K562 (cell line): Measurements from ENCODE around the gene ARHGAP18. TPM values are rescaled to one million over a fixed set of nuclear protein-coding genes. Genes with fewer than 3 reads are reported as not detected.
A peak's percentile ranks its signal among the peaks of the same experiment; 100 is the strongest.

Source experiments
- ATAC-seq: fragments of 200-7000 bp; cut with Tn5 transposase; 3 replicates; pipeline ENCODE4 v1.9.1; 2020; ENCODE audit warnings: moderate library complexity
- BruUV-seq: library from RNA; stranded (reverse); fragments of 400-500 nt; replicated peaks from 2 replicates; lab custom pipeline; 2021; lab: Mats Ljungman, UMichigan
- CTCF ChIA-PET: fragments of 300-600 bp; formaldehyde crosslinking; extraction: SDS; loops from one replicate; lab custom pipeline; 2021; ENCODE audit warnings: low intra/inter-chr PET ratio; lab: Yijun Ruan, JAX
- POLR2A ChIA-PET: fragments of 300-600, 350-650 bp; sonication (Branson Sonifier 250); formaldehyde crosslinking; extraction: SDS; loops from one replicate; lab custom pipeline; 2021; ENCODE audit warnings: antibody characterized with exemption, inconsistent platforms; lab: Yijun Ruan, JAX
- DNase-seq, 4 experiments: peaks; one replicate each; pipeline versions ENCODE4 v3.0.0 to v3.0.0-alpha.2; 2011 to 2018; ENCODE audit warnings: low spot score in 3 of 4, mixed read lengths in 3 of 4; ENCODE audit errors: extremely low read depth in 1 of 4
- FAIRE-seq: peaks from 2 replicates; lab custom pipeline; 2011; peaks lifted over from hg19 to GRCh38; lab: Jason Lieb, UNC
- H2AFZ ChIP-seq: 2 replicates; pipeline ENCODE4 v1.6.0; 2011; ENCODE audit warnings: low read depth, low read length, control low read depth, inconsistent platforms
- H3K27ac ChIP-seq: fragments of 200-600 bp; 3 replicates; pipeline ENCODE4 v1.8.0; 2011; ENCODE audit warnings: low read depth, mild to moderate bottlenecking, control low read depth, inconsistent platforms, low read length, moderate library complexity, mixed read lengths; ENCODE audit errors: extremely low read depth
- H3K27me3 ChIP-seq, 2 experiments: fragments of 300-600 bp in 1 of 2; 2 replicates in 1 of 2; 3 replicates in 1 of 2; pipeline versions ENCODE4 v1.6.0 to v1.8.0; 2011; ENCODE audit warnings: inconsistent platforms in 2 of 2, low read length in 2 of 2, mild to moderate bottlenecking in 1 of 2, mixed read lengths in 1 of 2, moderate library complexity in 1 of 2; ENCODE audit not compliant: control insufficient read depth in 2 of 2, insufficient read depth in 2 of 2
- H3K36me3 ChIP-seq: fragments of 300-600 bp; 3 replicates; pipeline ENCODE4 v1.8.0; 2011; ENCODE audit warnings: mild to moderate bottlenecking, low read length, inconsistent platforms; ENCODE audit not compliant: control insufficient read depth, insufficient read depth
- H3K4me1 ChIP-seq, 2 experiments: fragments of 200-600 bp in 1 of 2; replicated peaks in 1 of 2; 2 replicates in 1 of 2; 3 replicates in 1 of 2; pipeline versions ENCODE4 v1.5.1 to v1.8.0; 2011; ENCODE audit warnings: inconsistent platforms in 2 of 2, low read length in 2 of 2, mild to moderate bottlenecking in 1 of 2, mixed read lengths in 1 of 2, moderate library complexity in 1 of 2; ENCODE audit not compliant: control insufficient read depth in 2 of 2, insufficient read depth in 2 of 2
- H3K4me2 ChIP-seq: 2 replicates; pipeline ENCODE4 v1.6.1; 2011; ENCODE audit warnings: low read length, control low read depth, inconsistent platforms, mixed read lengths; ENCODE audit not compliant: insufficient read depth
- H3K4me3 ChIP-seq: fragments of 200-600 bp; sonication (generic), shearing (Covaris generic); 2 replicates; pipeline ENCODE4 v1.5.1; 2016; ENCODE audit warnings: control low read depth, inconsistent platforms
- H3K79me2 ChIP-seq: fragments of 200-600 bp; 3 replicates; pipeline ENCODE4 v1.8.0; 2011; ENCODE audit warnings: low read length, inconsistent platforms; ENCODE audit not compliant: control insufficient read depth, insufficient read depth
- H3K9ac ChIP-seq, 2 experiments: 2 replicates each; pipeline versions ENCODE4 v1.6.0 to v1.6.1; 2011; ENCODE audit warnings: low read depth in 2 of 2, low read length in 2 of 2, control low read depth in 1 of 2, inconsistent platforms in 1 of 2, mild to moderate bottlenecking in 1 of 2, mixed read lengths in 1 of 2; ENCODE audit not compliant: insufficient read depth in 1 of 2
- H3K9me1 ChIP-seq: one replicate; pipeline ENCODE4 v1.6.0; 2011; ENCODE audit warnings: inconsistent platforms, mild to moderate bottlenecking, low read length, moderate library complexity; ENCODE audit not compliant: control insufficient read depth, insufficient read depth
- H3K9me3 ChIP-seq: replicated peaks from 2 replicates; pipeline ENCODE4 v1.5.1; 2011; ENCODE audit warnings: low read depth, low read length, inconsistent platforms; ENCODE audit not compliant: control insufficient read depth, insufficient read depth
- H4K20me1 ChIP-seq: replicated peaks from 2 replicates; pipeline ENCODE4 v1.6.1; 2011; ENCODE audit warnings: low read length, inconsistent platforms, mixed read lengths; ENCODE audit not compliant: control insufficient read depth, insufficient read depth
- FOXJ2 ChIP-seq: fragments of 200-800 bp; sonication (Bioruptor generic); IDR thresholded peaks from 2 replicates; pipeline ENCODE4 v1.6.1; 2016; ENCODE audit warnings: missing genetic modification characterization, missing compliant biosample characterization
- FOXP4 ChIP-seq: sonication (generic); formaldehyde crosslinking; IDR thresholded peaks from 2 replicates; pipeline ENCODE4 v1.8.0; 2022; ENCODE audit warnings: mild to moderate bottlenecking, missing genetic modification reagents, borderline replicate concordance
- WGBS: fragments of 100-300 bp; shearing (Covaris generic); methylation state at CpG from one replicate; pipeline ENCODE4 v1.1.6; 2016; ENCODE audit warnings: low coverage, mixed read lengths; ENCODE audit not compliant: insufficient coverage; ENCODE audit errors: missing lambda C conversion rate; 5-methylcytosine and 5-hydroxymethylcytosine counted together
- in situ Hi-C: fragments of 300-500 bp; cut with MboI; formaldehyde crosslinking; loops from 4 replicates; pipeline ENCODE4 v1.15.0; 2018; ENCODE audit warnings: inconsistent platforms, mixed read lengths
- intact Hi-C: fragments of 100-400 bp; cut with micrococcal nuclease; formaldehyde crosslinking; loops from 2 replicates; pipeline ENCODE4 v1.14.2; 2022
- polyA plus RNA-seq, 8 experiments: library from polyadenylated mRNA; depleted of rRNA in 4 of 8; stranded (reverse) in 5 of 8; unstranded in 3 of 8; fragments of >200 nt; fragmentation: Nextera tagmentation in 2 of 8; fragmentation: Illumina TruSeq in 1 of 8; extraction: Ambion mirVana in 2 of 8; extraction: Trizol in 1 of 8; gene quantifications; 2 replicates each; pipeline versions ENCODE4 v1.2.1 to v1.2.3, GENCODE V29; 2011 to 2014; ENCODE audit warnings: inconsistent platforms in 1 of 8, missing spikeins in 1 of 8
- total RNA-seq, 7 experiments: library from RNA; depleted of rRNA in 6 of 7; stranded (reverse); fragments of >200 nt in 6 of 7; fragmentation: Illumina TruSeq in 2 of 7; extraction: Trizol in 2 of 7; gene quantifications; 2 replicates each; pipeline versions ENCODE4 v1.2.1 to v1.2.3, GENCODE V29; 2011 to 2021; ENCODE audit warnings: low replicate concordance in 1 of 7

ARHGAP18 gene
- total and polyA plus RNA-seq, 9 of the 15 experiments (the other 6 are each of a cell fraction or from before 2014, with no cell fraction given), result 13.3 to 29.7 (median 21.1) TPM

DNA sequence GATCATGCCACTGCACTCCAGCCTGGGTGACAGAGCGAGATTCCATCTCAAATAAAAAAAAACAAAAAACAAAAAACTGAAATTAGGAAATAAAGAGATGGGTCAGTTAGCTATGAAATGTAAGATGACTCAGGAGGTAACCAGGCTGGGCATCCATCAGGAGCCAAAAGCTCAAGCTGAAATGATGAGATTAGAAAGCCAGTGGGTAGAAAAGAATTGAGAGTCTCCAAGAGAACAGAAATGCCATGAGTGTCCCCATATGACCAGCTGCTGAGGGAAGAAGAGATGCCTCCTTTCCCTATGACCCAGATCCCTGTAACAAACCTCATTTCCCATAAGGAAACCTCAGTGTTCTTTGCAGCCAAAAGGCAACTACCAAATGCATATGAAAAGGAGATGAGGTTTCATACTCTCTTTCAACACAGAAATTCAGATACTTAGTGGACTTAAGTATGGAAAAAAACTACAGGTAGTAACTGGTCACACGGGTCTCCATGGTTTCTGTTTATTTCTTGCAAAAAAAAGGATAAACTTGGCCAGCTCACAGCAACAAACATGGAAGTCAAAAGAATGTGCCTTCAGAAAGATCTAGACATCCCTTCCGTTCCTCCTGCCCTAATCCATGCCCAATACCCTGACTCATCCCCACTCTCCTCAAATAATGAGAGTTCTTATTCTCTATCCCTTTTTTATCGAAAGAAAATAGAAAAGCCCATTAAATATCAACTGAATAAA is 8.1 kb downstream of the ARHGAP18 start:
- H4K20me1 ChIP-seq, result no peaks in the 10 kb centered on the region
- peaks cover 11% of the 10 kb centered on the region for H3K36me3 ChIP-seq
- H3K9ac ChIP-seq, result no peak overlapping the region
- POLR2A ChIA-PET, result no interaction called here
- no TSS peak for BruUV-seq
- no peak overlapping the region for H3K4me2 ChIP-seq
- no peaks in the 10 kb centered on the region for H3K9me3 ChIP-seq
- no peak for ATAC-seq
- peaks cover 3 to 45% of the 10 kb centered on the region in 2 experiments; a peak in 4 of 5 replicates for H3K4me1 ChIP-seq
- no peak for DNase-seq
- FAIRE-seq, result no peak
- H3K27ac ChIP-seq, result no peak overlapping the region
- in situ Hi-C loops, result no loop called here
- CTCF ChIA-PET, result no interaction called here
- intact Hi-C loops, result no loop called here
- 75% methylated on average over 4 of the region's 4 CpGs for WGBS
- H3K27me3 ChIP-seq, result no peaks in the 10 kb centered on the region
- H3K79me2 ChIP-seq, result peaks cover 97% of the 10 kb centered on the region
- no peak overlapping the region for H2AFZ ChIP-seq
- H3K9me1 ChIP-seq, result no peaks in the 10 kb centered on the region
- TF ChIP-seq FOXJ2 (tag) (peak; percentile 58; the same call in 1 of the 2 replicates), FOXP4 (CRISPR knock-in tag) (no peak)
- H3K4me3 ChIP-seq, result no peak overlapping the region
